Tibial nerve (tissue), 4 donors: ENCODE measurements around the gene SCYL2. TPM values are rescaled to one million over a fixed set of nuclear protein-coding genes. Genes with fewer than 3 reads are reported as not detected.

ENCODE experiments used
- DNase-seq, 2 donors: peaks; one replicate each; pipeline ENCODE4 v3.0.0-alpha.2; 2019; ENCODE audit warnings: low spot score in 2 of 2
- H3K27ac ChIP-seq, 4 donors: fragments of 200-600 bp; sonication (generic) in 3 of 4; one replicate each; pipeline ENCODE4 v1.5.1; 2017 to 2019; ENCODE audit warnings: mild to moderate bottlenecking in 1 of 4
- H3K27me3 ChIP-seq, 2 donors: fragments of 200-600 bp; sonication (generic) in 1 of 2; one replicate each; pipeline versions ENCODE4 v1.5.1 to v1.6.0; 2017 to 2019
- H3K36me3 ChIP-seq, 3 donors: fragments of 200-600 bp; sonication (generic); one replicate each; pipeline ENCODE4 v1.5.1; 2018 to 2019
- H3K4me1 ChIP-seq, 4 donors: fragments of 200-600 bp; sonication (generic) in 3 of 4; one replicate each; pipeline ENCODE4 v1.5.1; 2017 to 2019
- H3K4me3 ChIP-seq, 4 donors: fragments of 200-600 bp; sonication (generic) in 3 of 4; one replicate each; pipeline ENCODE4 v1.5.1; 2017 to 2019; ENCODE audit warnings: mild to moderate bottlenecking in 1 of 4, moderate library complexity in 1 of 4
- H3K9me3 ChIP-seq, 4 donors: fragments of 200-600 bp; sonication (generic) in 3 of 4; one replicate each; pipeline ENCODE4 v1.5.1; 2017 to 2019
- EP300 ChIP-seq, 2 donors: sonication (generic); formaldehyde crosslinking; IDR thresholded peaks; one replicate each; pipeline ENCODE4 v1.6.1; 2017; ENCODE audit warnings: antibody characterized with exemption in 2 of 2, mild to moderate bottlenecking in 1 of 2
- POLR2A ChIP-seq, 2 donors: fragments of 450-650 bp; IDR thresholded peaks; one replicate each; pipeline ENCODE4 v1.6.1; 2017; ENCODE audit warnings: antibody characterized with exemption in 2 of 2, mild to moderate bottlenecking in 2 of 2, moderate library complexity in 2 of 2
- WGBS, 2 donors: methylation state at CpG; one replicate each; pipeline ENCODE4 v1.1.5; 2018; 5-methylcytosine and 5-hydroxymethylcytosine counted together
- small RNA-seq: library from RNA; depleted of rRNA; stranded (forward); fragments of <200 nt; gene quantifications from one replicate; pipeline ENCODE3, GENCODE V24; 2016
- total RNA-seq, 4 donors: library from RNA; depleted of rRNA; stranded (reverse); fragments of >200 nt; gene quantifications; one replicate each; pipeline ENCODE4 v1.1.0, GENCODE V29; 2016
- TF ChIP-seq, protein P1 (sequence below), 5 experiments: fragments of 200-600 bp in 3 of 5; fragments of 450-650 bp in 2 of 5; sonication (generic) in 3 of 5; IDR thresholded peaks; one replicate each; pipeline ENCODE4 v1.5.1; 2016 to 2019; ENCODE audit warnings: antibody characterized with exemption in 5 of 5, mild to moderate bottlenecking in 3 of 5, moderate library complexity in 2 of 5

The SCYL2 gene
- total RNA-seq, 4 donors from 2014 or later: 37.5 to 70.1 (median 54.6) TPM

DNA sequence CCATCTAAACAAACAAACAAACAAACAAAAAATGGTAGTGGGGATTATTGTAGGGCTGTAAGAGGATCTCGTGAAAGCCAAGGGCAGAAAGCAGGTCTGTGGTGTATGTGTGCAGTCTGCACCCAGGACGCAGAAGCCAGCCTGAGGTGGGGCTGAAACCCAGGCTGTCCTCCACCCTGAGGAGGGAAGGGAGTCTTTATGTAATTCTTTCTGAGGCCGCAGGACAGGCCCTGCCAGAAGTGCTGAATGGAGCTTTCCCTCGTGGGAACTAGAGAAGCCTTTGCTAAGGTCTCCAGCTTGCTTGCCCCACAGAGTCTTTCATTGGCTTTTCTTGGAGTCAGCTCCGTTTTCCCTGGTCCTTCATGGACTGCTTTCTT lies 117.6 kb downstream of the SCYL2 start:
- H3K27ac ChIP-seq: no peak overlapping the region
- H3K27me3 ChIP-seq: no peaks in the 10 kb centered on the region
- 52 to 65% methylated on average over 5 of the region's 5 CpGs for WGBS, 2 donors
- TF ChIP-seq, protein P1, sequence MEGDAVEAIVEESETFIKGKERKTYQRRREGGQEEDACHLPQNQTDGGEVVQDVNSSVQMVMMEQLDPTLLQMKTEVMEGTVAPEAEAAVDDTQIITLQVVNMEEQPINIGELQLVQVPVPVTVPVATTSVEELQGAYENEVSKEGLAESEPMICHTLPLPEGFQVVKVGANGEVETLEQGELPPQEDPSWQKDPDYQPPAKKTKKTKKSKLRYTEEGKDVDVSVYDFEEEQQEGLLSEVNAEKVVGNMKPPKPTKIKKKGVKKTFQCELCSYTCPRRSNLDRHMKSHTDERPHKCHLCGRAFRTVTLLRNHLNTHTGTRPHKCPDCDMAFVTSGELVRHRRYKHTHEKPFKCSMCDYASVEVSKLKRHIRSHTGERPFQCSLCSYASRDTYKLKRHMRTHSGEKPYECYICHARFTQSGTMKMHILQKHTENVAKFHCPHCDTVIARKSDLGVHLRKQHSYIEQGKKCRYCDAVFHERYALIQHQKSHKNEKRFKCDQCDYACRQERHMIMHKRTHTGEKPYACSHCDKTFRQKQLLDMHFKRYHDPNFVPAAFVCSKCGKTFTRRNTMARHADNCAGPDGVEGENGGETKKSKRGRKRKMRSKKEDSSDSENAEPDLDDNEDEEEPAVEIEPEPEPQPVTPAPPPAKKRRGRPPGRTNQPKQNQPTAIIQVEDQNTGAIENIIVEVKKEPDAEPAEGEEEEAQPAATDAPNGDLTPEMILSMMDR (IDR thresholded peaks at IDR 0.05): no peak
- TF ChIP-seq POLR2A (IDR thresholded peaks at IDR 0.05) (no peak), EP300 (IDR thresholded peaks at IDR 0.05) (no peak)
- no peak overlapping the region for H3K4me3 ChIP-seq
- H3K36me3 ChIP-seq: no peaks in the 10 kb centered on the region
- no peaks in the 10 kb centered on the region for H3K9me3 ChIP-seq
- no peak for DNase-seq
- H3K4me1 ChIP-seq: no peaks in the 10 kb centered on the region

GRCh38 chr12:100388382-100388781 lies 121.4 kb downstream of the SCYL2 start:
- Histone ChIP-seq H3K4me1 (no peaks in the 10 kb centered on the region), H3K36me3 (no peaks in the 10 kb centered on the region), H3K4me3 (no peak overlapping the region), H3K9me3 (no peaks in the 10 kb centered on the region), H3K27ac (no peak overlapping the region), H3K27me3 (no peaks in the 10 kb centered on the region)
- WGBS, 2 donors: 89 to 91% methylated on average over 5 of the region's 5 CpGs
- TF ChIP-seq, protein P1 (IDR thresholded peaks at IDR 0.05): no peak
- TF ChIP-seq POLR2A (IDR thresholded peaks at IDR 0.05): no peak
- no peak for TF ChIP-seq EP300 (IDR thresholded peaks at IDR 0.05)
- DNase-seq: no peak

Small RNA genes lying within 50 kb of the gene (small RNA-seq; reads per million reads assigned to genes)
- gene RF00019: not detected

Other genes with a start within 250 kb of the SCYL2 start
- 10 to 100 TPM; 30.2 to 42.0 (median 41.2) TPM for gene BLTP3B, start 124.3 kb upstream of the SCYL2 start, total RNA-seq
- 10 to 100 TPM; 11.1 to 19.5 (median 15.5) TPM for gene ACTR6, start 66.4 kb upstream of the SCYL2 start, total RNA-seq
- gene DEPDC4, start 98 bp upstream of the SCYL2 start, total RNA-seq: 1 to 10 TPM in 1 of 4 donors, not detected in 3; 1.2 TPM
- gene SLC17A8, start 89.9 kb downstream of the SCYL2 start, total RNA-seq: not detected
- gene NR1H4, start 206.7 kb downstream of the SCYL2 start, total RNA-seq: not detected